NB4 (cell line): Measurements from ENCODE around the gene SLC45A1.
A peak's percentile ranks its signal among the peaks of the same experiment; 100 is the strongest.

ENCODE experiments used
- DNase-seq: peaks from one replicate; pipeline ENCODE4 v3.0.0; 2010; ENCODE audit warnings: low read depth
- H3K4me3 ChIP-seq: one replicate; pipeline ENCODE4 v1.5.1; 2011; ENCODE audit warnings: mild to moderate bottlenecking, low read depth, low read length, moderate library complexity
- MYC ChIP-seq: IDR thresholded peaks from 2 replicates; pipeline ENCODE4 v1.6.1; 2011; ENCODE audit warnings: low read depth, low read length
- POLR2A ChIP-seq: IDR thresholded peaks from 2 replicates; pipeline ENCODE4 v1.6.1; 2011; ENCODE audit warnings: mild to moderate bottlenecking; ENCODE audit not compliant: insufficient read length; ENCODE audit errors: extremely low read depth
- TF ChIP-seq, protein P1 (sequence below): IDR thresholded peaks from one replicate; pipeline ENCODE4 v1.5.1; 2012; ENCODE audit warnings: low read depth, low read length
- TF ChIP-seq, protein P2 (sequence below): IDR thresholded peaks from 2 replicates; pipeline ENCODE4 v1.6.1; 2011; ENCODE audit warnings: low read depth, low read length

Gene SLC45A1

DNA sequence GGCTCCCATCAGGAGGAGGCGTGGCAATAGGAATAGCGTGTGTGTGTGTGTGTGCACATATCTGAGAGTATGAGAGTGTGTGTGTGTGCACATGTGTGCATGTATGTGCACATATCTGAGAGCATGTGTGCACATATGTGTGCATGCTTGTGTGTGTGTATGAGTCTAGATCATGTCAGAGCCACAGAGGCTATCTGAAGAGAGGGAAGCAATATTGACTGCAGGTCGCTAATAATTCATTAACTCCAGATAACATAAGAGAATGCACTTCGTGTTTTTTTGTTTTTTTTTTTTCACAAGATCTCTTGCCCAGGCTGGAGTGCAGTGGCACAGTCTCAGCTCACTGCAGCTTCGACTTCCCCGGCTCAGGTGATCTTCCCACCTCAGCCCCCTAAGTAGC, 4.7 kb upstream of the SLC45A1 start:
- no peak for DNase-seq
- no peak overlapping the region for H3K4me3 ChIP-seq
- TF ChIP-seq POLR2A: no peak
- TF ChIP-seq, protein P1, sequence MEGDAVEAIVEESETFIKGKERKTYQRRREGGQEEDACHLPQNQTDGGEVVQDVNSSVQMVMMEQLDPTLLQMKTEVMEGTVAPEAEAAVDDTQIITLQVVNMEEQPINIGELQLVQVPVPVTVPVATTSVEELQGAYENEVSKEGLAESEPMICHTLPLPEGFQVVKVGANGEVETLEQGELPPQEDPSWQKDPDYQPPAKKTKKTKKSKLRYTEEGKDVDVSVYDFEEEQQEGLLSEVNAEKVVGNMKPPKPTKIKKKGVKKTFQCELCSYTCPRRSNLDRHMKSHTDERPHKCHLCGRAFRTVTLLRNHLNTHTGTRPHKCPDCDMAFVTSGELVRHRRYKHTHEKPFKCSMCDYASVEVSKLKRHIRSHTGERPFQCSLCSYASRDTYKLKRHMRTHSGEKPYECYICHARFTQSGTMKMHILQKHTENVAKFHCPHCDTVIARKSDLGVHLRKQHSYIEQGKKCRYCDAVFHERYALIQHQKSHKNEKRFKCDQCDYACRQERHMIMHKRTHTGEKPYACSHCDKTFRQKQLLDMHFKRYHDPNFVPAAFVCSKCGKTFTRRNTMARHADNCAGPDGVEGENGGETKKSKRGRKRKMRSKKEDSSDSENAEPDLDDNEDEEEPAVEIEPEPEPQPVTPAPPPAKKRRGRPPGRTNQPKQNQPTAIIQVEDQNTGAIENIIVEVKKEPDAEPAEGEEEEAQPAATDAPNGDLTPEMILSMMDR: no peak
- no peak for TF ChIP-seq MYC
- TF ChIP-seq, protein P2, sequence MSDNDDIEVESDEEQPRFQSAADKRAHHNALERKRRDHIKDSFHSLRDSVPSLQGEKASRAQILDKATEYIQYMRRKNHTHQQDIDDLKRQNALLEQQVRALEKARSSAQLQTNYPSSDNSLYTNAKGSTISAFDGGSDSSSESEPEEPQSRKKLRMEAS: no peak

DNA sequence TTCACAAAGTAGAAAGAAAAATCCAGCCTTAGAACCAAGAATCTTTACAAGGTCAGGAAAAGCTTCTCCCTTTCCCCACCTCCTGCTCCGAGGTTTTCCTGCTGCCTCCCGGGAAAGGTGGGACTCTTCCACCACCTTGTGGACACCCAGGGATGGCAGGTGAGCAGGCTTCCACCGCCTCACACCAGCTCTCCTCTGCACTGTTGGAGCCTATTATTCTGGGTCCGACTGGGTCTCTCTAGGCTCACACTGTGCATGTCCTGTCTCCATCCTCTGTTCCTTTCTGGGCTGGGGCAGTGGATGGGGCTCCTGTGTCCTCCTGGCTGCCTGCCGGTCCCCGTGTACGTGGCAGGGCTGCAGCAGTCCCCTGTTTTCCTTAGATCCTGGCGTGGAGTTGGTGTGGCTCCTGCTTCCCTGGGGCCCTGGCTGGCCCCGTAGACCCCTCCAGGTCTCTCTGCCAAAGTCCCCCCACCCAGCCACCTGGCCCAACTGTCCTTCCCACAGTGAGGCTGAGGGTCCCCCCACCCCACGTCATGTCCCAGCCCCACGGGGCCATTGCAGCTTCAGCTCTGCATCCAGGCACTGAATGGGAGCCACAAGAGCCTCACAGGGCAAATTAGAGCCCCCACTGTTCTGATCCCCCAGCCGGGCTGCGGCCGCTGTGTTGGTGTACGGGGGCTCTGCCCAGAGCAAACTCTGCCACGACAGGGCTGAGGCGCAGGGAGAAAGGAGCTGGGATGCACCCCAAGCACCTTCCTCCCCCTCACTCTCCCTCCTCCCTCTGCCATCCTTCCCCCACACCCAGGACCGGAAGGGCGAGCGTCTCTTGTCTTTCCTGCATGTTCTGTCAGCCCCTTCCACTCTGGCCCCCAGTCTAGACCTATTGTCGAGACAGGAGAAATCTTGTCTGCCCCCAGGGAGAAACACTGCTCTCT, 3.3 kb upstream of the SLC45A1 start:
- peak; percentile 46 for DNase-seq
- H3K4me3 ChIP-seq: no peak overlapping the region
- TF ChIP-seq, protein P2: no peak
- TF ChIP-seq, protein P1: peak; percentile 64

DNA sequence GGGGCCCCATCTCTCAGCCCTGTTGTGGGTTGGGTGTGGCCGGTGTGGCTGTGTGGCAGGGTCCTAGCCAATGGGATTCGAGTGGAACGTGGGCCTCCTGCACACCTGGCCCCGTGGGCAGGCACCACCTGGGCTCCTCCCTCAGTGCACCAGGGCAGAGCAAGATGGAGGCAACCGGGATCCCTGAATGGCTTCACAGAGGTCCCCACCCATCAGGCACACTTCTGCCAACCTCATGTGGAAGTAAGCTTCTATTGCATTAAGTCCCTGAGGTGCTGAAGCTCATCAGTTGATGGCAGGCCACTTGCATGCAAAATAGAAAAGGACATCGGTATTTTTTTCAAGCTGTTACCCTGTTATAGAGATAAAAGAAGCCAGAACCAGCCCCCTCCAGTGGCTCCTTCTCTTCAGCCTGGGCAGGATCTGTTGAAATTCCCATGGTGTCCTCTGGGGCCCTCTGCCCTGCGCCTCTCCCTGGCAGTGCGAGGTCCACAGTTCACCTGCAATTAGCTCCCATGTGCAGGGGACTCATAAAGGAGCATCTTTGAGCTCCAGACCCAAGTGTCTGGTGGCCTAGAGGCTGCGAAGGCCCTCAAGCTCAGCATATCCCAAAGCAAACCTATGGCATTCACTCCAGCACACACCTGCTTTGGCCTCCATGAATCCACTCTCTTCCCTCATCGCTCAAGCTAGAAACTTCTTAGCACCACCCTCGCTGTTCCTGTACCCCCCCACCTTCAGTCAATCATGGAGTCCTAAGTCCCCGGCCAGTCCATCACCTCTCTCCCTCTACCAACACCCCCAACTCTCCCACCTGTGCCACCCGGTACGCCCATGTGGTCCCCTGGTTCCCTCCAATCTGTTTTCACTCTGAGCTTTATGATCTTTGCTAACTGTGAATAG, 2.1 kb upstream of the SLC45A1 start:
- no peak overlapping the region for H3K4me3 ChIP-seq
- peak; percentile 14 for DNase-seq
- TF ChIP-seq, protein P2: no peak
- no peak for TF ChIP-seq MYC
- no peak for TF ChIP-seq POLR2A
- TF ChIP-seq, protein P1: no peak

DNA sequence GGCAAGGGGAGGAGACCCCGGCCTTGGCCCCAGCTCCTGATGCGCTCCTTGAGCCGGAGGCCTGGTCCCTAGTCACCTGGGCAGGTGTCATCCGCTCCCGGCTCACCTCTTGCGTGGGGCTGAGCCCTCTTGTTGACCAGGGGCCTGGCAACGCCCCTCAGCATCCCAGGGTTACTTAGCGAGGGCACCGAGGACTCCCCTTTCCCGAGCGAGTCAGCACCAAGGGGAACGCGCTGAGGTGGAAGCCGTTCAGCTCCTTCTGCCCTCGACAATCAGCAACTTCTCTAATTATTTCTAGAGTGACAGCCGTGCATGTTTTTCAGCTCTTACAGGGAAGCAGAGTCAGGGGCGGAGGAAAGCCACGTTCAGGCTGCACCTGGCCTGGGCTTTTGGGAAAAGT, 522 bp downstream of the SLC45A1 start:
- no peak overlapping the region for H3K4me3 ChIP-seq
- peak; percentile 17 for DNase-seq
- TF ChIP-seq MYC (no peak), POLR2A (no peak)
- TF ChIP-seq, protein P1: no peak
- TF ChIP-seq, protein P2: no peak

DNA sequence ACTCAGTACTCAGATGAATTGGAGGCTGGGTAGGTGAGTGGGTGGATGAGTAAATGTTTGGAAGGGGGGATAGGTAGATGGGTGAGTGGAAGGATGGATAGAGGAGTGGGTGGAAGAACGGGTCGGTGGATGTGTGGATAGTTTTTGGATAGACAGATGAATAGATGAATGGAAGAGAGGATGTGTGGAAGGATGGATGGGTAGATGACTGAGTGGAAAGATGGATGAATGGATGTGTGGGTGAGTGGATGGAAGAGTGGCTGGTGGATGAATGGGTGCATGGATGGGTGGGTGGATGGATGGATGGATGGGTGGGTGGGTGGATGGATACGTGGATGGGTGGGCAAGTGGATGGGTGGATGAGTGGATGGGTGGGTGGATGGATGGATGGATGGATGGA, 3.7 kb downstream of the SLC45A1 start:
- TF ChIP-seq, protein P1: no peak
- TF ChIP-seq MYC (no peak), POLR2A (no peak)
- TF ChIP-seq, protein P2: no peak
- no peak for DNase-seq
- no peak overlapping the region for H3K4me3 ChIP-seq
